Measurements from ENCODE around the gene ADGRL1.
"Not testable (repeated sequence)": the region's sequence is repeated elsewhere in the genome, so short reads cannot be mapped to it uniquely, and the experiment has no call there.

GRCh38 chr19:14209401-14209800 lies 3.4 kb upstream of the ADGRL1 start:
- not testable (repeated sequence) for TF ChIP-seq CTCF (conservative IDR thresholded peaks at IDR 0.05; ENCODE audit: low read depth, low read length); EZH2 (IDR thresholded peaks at IDR 0.05; ENCODE audit: low read length, unreplicated experiment); EZH2phosphoT487 (IDR thresholded peaks at IDR 0.05; ENCODE audit: borderline replicate concordance, low read length)
